Activated CD8-positive, alpha-beta memory T cell treated with anti-CD3 and anti-CD28 coated beads for 4 hours (primary cell): Measurements from ENCODE around the gene CCNT1.
"Not testable (repeated sequence)": the region's sequence is repeated elsewhere in the genome, so short reads cannot be mapped to it uniquely, and the experiment has no call there.

Experiments used
- DNase-seq, 2 donors: peaks; one replicate each; pipeline ENCODE4 v3.0.0-alpha.2; 2020; ENCODE audit warnings: low read depth in 2 of 2

CCNT1 gene

GRCh38 chr12:48641752-48642555, 74.6 kb downstream of the CCNT1 start:
- DNase-seq = not testable (repeated sequence)

GRCh38 chr12:48640854-48641253, 75.7 kb downstream of the CCNT1 start:
- DNase-seq = no peak

GRCh38 chr12:48640428-48640827, 76.1 kb downstream of the CCNT1 start:
- DNase-seq = no peak
